ENCODE results near the gene OVCH2.
"Not testable (repeated sequence)": the region's sequence is repeated elsewhere in the genome, so short reads cannot be mapped to it uniquely, and the experiment has no call there.

OVCH2 gene

GRCh38 chr11:7706377-7706776 is at the start of gene OVCH2:
TSS of gene OVCH2 (minus strand) at chr11:7706477. CDS start at chr11:7706394, 83 bp downstream.
- TF ChIP-seq CTCF (IDR thresholded peaks at IDR 0.05; ENCODE audit: low read depth, low read length) = no peak
- no peak for DNase-seq (ENCODE audit: extremely low read depth, low read depth)

GRCh38 chr11:7749456-7749855 is 43.2 kb upstream of the OVCH2 start:
- no peak for TF ChIP-seq CTCF (IDR thresholded peaks at IDR 0.05; ENCODE audit: low read depth, low read length)
- no peak for DNase-seq (ENCODE audit: extremely low read depth, low read depth)

- not testable (repeated sequence) for DNase-seq (ENCODE audit: extremely low read depth, low read depth)
Measured at GRCh38 chr11:7734767-7735166, 28.5 kb upstream of the OVCH2 start.

- TF ChIP-seq CTCF (IDR thresholded peaks at IDR 0.05; ENCODE audit: low read depth, low read length) = no peak
- no peak for DNase-seq (ENCODE audit: extremely low read depth, low read depth)
Measured at GRCh38 chr11:7714786-7715185, 8.5 kb upstream of the OVCH2 start.

- DNase-seq (ENCODE audit: extremely low read depth, low read depth) = no peak
- TF ChIP-seq CTCF (IDR thresholded peaks at IDR 0.05; ENCODE audit: low read depth, low read length) = no peak
Measured at GRCh38 chr11:7703740-7704139, 2.5 kb downstream of the OVCH2 start.

- no peak for DNase-seq (ENCODE audit: extremely low read depth, low read depth)
- no peak for TF ChIP-seq CTCF (IDR thresholded peaks at IDR 0.05; ENCODE audit: low read depth, low read length)
Measured at GRCh38 chr11:7696424-7696823, 9.9 kb downstream of the OVCH2 start.

GRCh38 chr11:7694235-7694634 is 12.0 kb downstream of the OVCH2 start:
- no peak for TF ChIP-seq CTCF (IDR thresholded peaks at IDR 0.05; ENCODE audit: low read depth, low read length)
- no peak for DNase-seq (ENCODE audit: extremely low read depth, low read depth)

- no peak for TF ChIP-seq CTCF (IDR thresholded peaks at IDR 0.05; ENCODE audit: low read depth, low read length)
- no peak for DNase-seq (ENCODE audit: extremely low read depth, low read depth)
Measured at GRCh38 chr11:7692426-7692825, 13.9 kb downstream of the OVCH2 start.

Measured in AG09319 (cell line).